ENCODE results near the gene KIF9.
"Not testable (repeated sequence)": the region's sequence is repeated elsewhere in the genome, so short reads cannot be mapped to it uniquely, and the experiment has no call there.

KIF9 gene

DNA sequence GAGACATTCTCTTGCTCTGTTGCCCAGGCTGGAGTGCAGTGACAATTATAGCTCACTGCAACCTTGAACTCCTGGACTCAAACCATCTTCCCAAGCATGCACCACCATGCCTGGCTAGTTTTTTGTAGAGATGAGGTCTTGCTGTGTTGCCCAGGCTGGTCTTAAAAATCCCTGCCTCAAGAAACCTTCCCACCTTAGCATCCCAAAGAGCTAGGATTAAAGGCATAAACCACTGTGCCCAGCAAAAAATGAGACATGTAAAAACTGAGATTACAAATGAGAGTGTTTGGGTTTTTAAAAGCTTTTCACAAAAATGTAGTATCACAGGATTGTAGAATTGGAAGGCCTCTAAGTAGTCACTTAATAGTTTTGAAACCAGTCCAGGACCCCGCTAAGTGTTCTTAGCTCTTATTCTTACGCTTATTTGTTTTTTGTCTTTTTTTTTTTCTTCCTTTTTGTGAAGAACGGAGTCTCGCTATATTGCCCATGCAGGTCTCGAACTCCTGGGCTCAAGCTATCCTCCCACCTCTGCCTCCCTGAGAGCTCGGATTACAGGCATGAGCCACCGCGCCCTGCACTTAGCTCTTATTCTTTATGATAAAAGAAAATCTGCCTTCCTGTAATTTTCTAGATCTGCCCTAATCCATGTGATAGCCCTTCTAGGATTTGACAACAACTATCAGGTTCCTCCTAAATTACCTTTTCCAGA, 31.6 kb upstream of the KIF9 start:
- no peak overlapping the region; the same call in 1 of the 2 replicates for H3K4me3 ChIP-seq
- no peak overlapping the region for H3K9ac ChIP-seq (ENCODE audit: insufficient read length)
- H3K9me3 ChIP-seq (ENCODE audit: low read depth, low read length): no peaks in the 10 kb centered on the region
- H3K36me3 ChIP-seq (ENCODE audit: insufficient read depth, low read length): no peaks in the 10 kb centered on the region
- DNase-seq (ENCODE audit: low read depth, low spot score): no peak
- TF ChIP-seq FOXP2 (optimal IDR thresholded peaks at IDR 0.05; ENCODE audit: control extremely low read depth, extremely low read length, insufficient read depth) (no peak), EZH2 (IDR thresholded peaks at IDR 0.05) (no peak), POLR2AphosphoS5 (IDR thresholded peaks at IDR 0.05; ENCODE audit: borderline replicate concordance, low read depth, low read length) (no peak)
- no peak overlapping the region for H3K27ac ChIP-seq

DNA sequence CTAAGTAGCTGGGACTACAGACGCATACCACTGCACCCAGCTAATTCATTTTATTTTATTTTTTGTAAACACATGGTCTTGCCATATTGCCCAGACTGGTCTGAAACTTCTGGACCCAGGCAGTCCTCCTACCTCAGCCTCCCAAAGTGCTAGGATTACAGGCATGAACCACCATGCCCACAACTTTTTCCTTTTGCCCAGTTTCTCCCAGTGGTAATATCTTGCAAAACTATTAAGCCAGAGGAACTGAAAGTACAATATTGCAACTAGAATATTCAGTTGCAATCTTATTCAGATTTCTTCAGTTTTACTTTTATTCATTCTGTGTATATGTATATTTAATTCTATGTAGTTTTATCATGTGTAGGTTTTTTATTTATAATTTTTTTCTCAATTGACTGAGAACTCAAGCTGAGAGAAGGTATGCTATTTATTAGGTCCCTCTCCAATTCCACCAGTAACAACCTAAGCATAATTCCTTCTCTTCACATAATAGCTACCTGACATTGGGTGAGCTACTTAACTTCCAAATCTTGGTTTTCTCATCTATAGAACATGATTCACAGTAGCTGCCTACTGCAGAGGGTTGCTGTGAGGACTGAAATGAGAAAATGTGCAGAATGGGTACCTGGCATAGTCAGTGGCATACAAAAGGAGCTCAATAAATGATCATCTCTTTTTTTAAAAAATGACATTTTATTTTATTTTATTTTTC, 30.9 kb upstream of the KIF9 start:
- no peak overlapping the region for H3K4me3 ChIP-seq
- no peak overlapping the region for H3K9ac ChIP-seq (ENCODE audit: insufficient read length)
- H3K27ac ChIP-seq: no peak overlapping the region
- no peaks in the 10 kb centered on the region for H3K36me3 ChIP-seq (ENCODE audit: insufficient read depth, low read length)
- TF ChIP-seq FOXP2 (optimal IDR thresholded peaks at IDR 0.05; ENCODE audit: control extremely low read depth, extremely low read length, insufficient read depth) (no peak), POLR2AphosphoS5 (IDR thresholded peaks at IDR 0.05; ENCODE audit: borderline replicate concordance, low read depth, low read length) (no peak), EZH2 (IDR thresholded peaks at IDR 0.05) (no peak)
- DNase-seq (ENCODE audit: low read depth, low spot score): no peak
- no peaks in the 10 kb centered on the region for H3K9me3 ChIP-seq (ENCODE audit: low read depth, low read length)

DNA sequence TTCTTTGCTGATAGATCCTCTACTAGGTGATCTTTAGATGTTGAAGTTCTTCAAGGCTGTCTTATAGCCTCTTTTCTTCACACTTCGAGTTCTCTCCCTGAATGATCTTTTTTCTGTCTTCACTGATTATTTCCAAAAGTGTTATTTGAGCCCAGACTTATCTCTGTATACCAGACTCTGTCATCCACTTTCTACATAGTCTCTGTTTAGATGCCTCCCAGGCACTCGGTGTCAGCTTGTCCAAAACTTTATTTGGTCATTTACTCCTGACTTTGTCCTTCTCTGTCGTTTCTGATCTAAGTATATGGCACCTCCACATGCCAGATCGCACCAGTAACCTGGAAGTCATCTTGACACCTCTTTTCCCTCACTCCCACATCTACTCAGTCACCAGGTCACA, 27.8 kb upstream of the KIF9 start:
- Histone ChIP-seq H3K9ac (ENCODE audit: insufficient read length) (no peak overlapping the region), H3K4me3 (no peak overlapping the region), H3K9me3 (ENCODE audit: low read depth, low read length) (no peaks in the 10 kb centered on the region), H3K36me3 (ENCODE audit: insufficient read depth, low read length) (no peaks in the 10 kb centered on the region), H3K27ac (no peak overlapping the region)
- DNase-seq (ENCODE audit: low read depth, low spot score): no peak
- no peak for TF ChIP-seq EZH2 (IDR thresholded peaks at IDR 0.05)
- no peak for TF ChIP-seq POLR2AphosphoS5 (IDR thresholded peaks at IDR 0.05; ENCODE audit: borderline replicate concordance, low read depth, low read length)
- TF ChIP-seq FOXP2 (optimal IDR thresholded peaks at IDR 0.05; ENCODE audit: control extremely low read depth, extremely low read length, insufficient read depth): no peak

DNA sequence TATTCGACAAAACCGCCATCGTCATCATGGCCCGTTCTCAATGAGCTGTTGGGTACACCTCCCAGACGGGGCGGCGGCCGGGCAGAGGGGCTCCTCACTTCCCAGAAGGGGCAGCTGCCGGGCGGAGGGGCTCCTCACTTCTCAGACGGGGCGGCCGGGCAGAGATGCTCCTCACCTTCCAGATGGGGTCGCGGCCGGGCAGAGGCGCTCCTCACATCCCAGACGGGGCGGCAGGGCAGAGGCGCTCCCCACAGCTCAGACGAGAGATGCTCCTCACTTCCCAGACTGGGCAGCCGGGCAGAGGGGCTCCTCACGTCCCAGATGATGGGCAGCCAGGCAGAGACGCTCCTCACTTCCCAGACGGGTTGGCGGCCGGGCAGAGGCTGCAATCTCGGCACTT, 26.6 kb upstream of the KIF9 start:
- DNase-seq (ENCODE audit: low read depth, low spot score); H3K27ac ChIP-seq; H3K9me3 ChIP-seq (ENCODE audit: low read depth, low read length); H3K4me3 ChIP-seq; H3K36me3 ChIP-seq (ENCODE audit: insufficient read depth, low read length); H3K9ac ChIP-seq (ENCODE audit: insufficient read length): not testable (repeated sequence)

DNA sequence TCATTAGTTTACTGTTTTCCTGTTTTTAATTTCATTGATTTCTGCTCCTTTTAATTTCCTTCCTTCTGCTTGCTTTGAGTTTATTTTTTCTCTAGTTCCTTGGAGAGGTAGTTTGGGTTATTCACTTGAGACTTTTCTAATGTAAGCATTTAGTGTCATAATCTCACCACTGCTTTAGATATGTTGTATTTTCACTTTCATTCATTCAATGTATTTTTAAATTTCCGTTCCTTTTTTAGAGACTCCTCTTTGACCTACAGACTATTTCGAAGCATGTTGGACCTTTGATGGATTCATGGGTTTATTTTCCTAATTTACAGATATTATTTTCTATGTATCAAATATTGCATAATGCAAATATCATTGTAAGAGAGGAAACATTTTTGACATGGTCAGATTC, 23.4 kb upstream of the KIF9 start:
- DNase-seq (ENCODE audit: low read depth, low spot score): no peak
- Histone ChIP-seq H3K4me3 (no peak overlapping the region), H3K9me3 (ENCODE audit: low read depth, low read length) (no peaks in the 10 kb centered on the region), H3K27ac (no peak overlapping the region), H3K36me3 (ENCODE audit: insufficient read depth, low read length) (no peaks in the 10 kb centered on the region), H3K9ac (ENCODE audit: insufficient read length) (no peak overlapping the region)
- TF ChIP-seq FOXP2 (optimal IDR thresholded peaks at IDR 0.05; ENCODE audit: control extremely low read depth, extremely low read length, insufficient read depth): no peak
- no peak for TF ChIP-seq POLR2AphosphoS5 (IDR thresholded peaks at IDR 0.05; ENCODE audit: borderline replicate concordance, low read depth, low read length)
- no peak for TF ChIP-seq EZH2 (IDR thresholded peaks at IDR 0.05)

DNA sequence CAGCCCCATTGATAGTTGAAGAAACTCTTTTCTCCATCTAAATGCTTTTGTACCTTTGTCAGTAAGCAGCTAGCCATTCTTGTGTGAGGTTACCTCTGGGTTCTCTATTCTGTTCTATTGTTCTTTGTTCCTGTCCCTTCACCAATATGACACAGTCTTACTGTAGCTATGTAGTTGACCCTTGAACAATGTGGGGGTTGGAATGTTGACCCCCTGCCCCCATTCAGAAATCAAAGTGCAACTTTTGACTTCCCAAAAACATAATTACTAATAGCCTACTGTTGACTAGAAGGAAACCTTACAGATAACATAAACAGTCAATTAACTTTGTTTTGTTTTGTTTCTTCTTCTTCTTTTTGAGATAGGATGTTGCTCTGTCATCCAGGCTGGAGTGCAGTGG, 18.9 kb upstream of the KIF9 start:
- no peak for TF ChIP-seq POLR2AphosphoS5 (IDR thresholded peaks at IDR 0.05; ENCODE audit: borderline replicate concordance, low read depth, low read length)
- TF ChIP-seq EZH2 (IDR thresholded peaks at IDR 0.05): no peak
- TF ChIP-seq FOXP2 (optimal IDR thresholded peaks at IDR 0.05; ENCODE audit: control extremely low read depth, extremely low read length, insufficient read depth): no peak
- Histone ChIP-seq H3K9ac (ENCODE audit: insufficient read length) (no peak overlapping the region), H3K36me3 (ENCODE audit: insufficient read depth, low read length) (no peaks in the 10 kb centered on the region), H3K4me3 (no peak overlapping the region), H3K9me3 (ENCODE audit: low read depth, low read length) (no peaks in the 10 kb centered on the region), H3K27ac (no peak overlapping the region)
- DNase-seq (ENCODE audit: low read depth, low spot score): no peak

DNA sequence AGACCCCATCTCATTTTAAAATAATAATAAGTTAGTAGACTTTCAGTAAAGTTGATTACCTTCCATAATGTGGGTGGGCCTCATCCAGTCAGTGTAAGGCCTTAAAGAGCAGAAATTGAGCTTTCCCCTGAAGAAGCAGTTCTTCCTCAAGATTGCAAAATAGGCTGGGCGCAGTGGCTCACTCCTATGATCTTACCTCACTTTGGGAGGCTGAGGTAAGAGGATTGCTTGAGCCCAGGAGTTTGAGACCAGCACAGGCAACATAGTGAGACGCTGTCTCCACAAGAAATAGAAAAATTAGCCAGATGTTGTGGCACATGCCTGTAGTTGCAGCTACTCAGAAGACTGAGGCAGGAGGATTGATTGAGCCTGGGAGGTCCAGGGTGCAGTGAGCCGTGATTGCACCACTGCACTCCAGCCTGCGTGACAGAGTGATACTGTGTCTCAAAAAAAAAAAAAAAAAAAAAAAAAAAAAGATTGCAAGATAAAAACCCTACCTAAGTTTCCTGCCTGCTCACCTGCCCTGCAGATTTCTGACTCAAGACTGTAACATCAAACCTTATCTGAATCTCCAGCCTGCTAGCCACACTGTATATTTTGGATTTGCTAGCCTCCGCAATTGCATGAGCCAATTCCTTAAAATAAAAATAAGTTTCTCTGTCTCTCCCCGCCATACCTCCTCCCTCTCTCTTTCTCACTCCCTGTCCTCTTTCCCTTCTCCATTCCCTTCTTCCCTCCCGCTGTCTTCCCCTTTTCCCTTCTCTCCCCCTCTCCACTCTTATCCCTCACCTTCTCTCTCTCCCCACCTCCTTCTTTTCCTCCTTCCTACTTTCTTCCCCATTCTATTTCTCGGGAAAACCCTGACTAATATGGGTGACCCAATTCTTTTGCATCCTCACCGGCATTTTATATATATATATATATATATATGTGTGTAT, 17.1 kb upstream of the KIF9 start:
- no peak for DNase-seq (ENCODE audit: low read depth, low spot score)
- Histone ChIP-seq H3K27ac (no peak overlapping the region), H3K4me3 (no peak overlapping the region), H3K9ac (ENCODE audit: insufficient read length) (no peak overlapping the region), H3K9me3 (ENCODE audit: low read depth, low read length) (no peaks in the 10 kb centered on the region), H3K36me3 (ENCODE audit: insufficient read depth, low read length) (no peaks in the 10 kb centered on the region)
- no peak for TF ChIP-seq POLR2AphosphoS5 (IDR thresholded peaks at IDR 0.05; ENCODE audit: borderline replicate concordance, low read depth, low read length)
- no peak for TF ChIP-seq FOXP2 (optimal IDR thresholded peaks at IDR 0.05; ENCODE audit: control extremely low read depth, extremely low read length, insufficient read depth)
- TF ChIP-seq EZH2 (IDR thresholded peaks at IDR 0.05): no peak

DNA sequence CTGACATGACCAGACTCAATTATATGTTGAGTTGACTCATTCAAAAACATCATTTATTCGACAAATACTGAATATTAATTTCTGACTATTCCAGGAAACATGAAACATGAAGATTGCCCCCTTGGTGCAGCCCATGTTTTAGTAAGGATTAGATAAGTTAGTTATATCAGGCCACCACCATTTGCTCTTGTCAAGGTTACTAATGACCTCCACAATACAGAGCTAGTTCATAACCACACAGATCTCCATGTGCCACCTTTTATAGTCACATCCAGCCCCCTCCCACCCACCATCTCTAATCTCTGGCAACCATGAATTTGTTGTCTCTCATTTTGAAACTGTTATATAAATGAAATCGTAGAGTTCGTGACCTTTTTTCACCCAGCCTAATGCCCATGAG, 15.8 kb upstream of the KIF9 start:
- no peak overlapping the region for H3K27ac ChIP-seq
- no peak overlapping the region for H3K9ac ChIP-seq (ENCODE audit: insufficient read length)
- DNase-seq (ENCODE audit: low read depth, low spot score): no peak
- no peaks in the 10 kb centered on the region for H3K9me3 ChIP-seq (ENCODE audit: low read depth, low read length)
- no peaks in the 10 kb centered on the region for H3K36me3 ChIP-seq (ENCODE audit: insufficient read depth, low read length)
- H3K4me3 ChIP-seq: no peak overlapping the region
- TF ChIP-seq POLR2AphosphoS5 (IDR thresholded peaks at IDR 0.05; ENCODE audit: borderline replicate concordance, low read depth, low read length) (no peak), EZH2 (IDR thresholded peaks at IDR 0.05) (no peak), FOXP2 (optimal IDR thresholded peaks at IDR 0.05; ENCODE audit: control extremely low read depth, extremely low read length, insufficient read depth) (no peak)

All from SK-N-MC (cell line).